ENCODE data around the gene TUNAR. TPM values are rescaled to one million over a fixed set of nuclear protein-coding genes. Genes with fewer than 3 reads are reported as not detected.

TUNAR gene
- total and polyA plus RNA-seq, 2 of the 4 experiments (the other 2 are of a cell fraction), result not detected

GRCh38 chr14:95877633-95878032 lies 1.0 kb downstream of the TUNAR start:
- Histone ChIP-seq H3K27ac (ENCODE audit: insufficient read depth, low read length) (no peak overlapping the region), H3K4me2 (ENCODE audit: low read depth, low read length) (no peak overlapping the region), H3K4ac (ENCODE audit: low read depth, low read length) (no peak overlapping the region), H2AK9ac (replicated peaks; ENCODE audit: low read depth, low read length, poor library complexity) (no peak overlapping the region), H3K36me3 (ENCODE audit: control insufficient read depth, insufficient read depth, low read length) (no peaks in the 10 kb centered on the region), H3K56ac (ENCODE audit: extremely low read depth, insufficient read depth, low read length) (no peak overlapping the region), H3K18ac (ENCODE audit: low read depth, low read length) (no peak overlapping the region), H2BK15ac (ENCODE audit: low read depth, low read length) (no peak overlapping the region), H3K79me1 (ENCODE audit: low read depth in 1 of 2, low read length in 2 of 2) (no peaks in the 10 kb centered on the region), H4K91ac (ENCODE audit: insufficient read depth, low read depth, low read length) (no peak overlapping the region), H2BK5ac (ENCODE audit: low read depth, low read length, poor library complexity, severe bottlenecking) (no peak overlapping the region), H4K20me1 (ENCODE audit: insufficient read depth, low read length) (no peaks in the 10 kb centered on the region), H3K9me3 (ENCODE audit: control insufficient read depth, insufficient read depth, low read length) (no peaks in the 10 kb centered on the region), H4K8ac (ENCODE audit: low read depth in 2 of 2, low read length in 2 of 2) (no peak overlapping the region), H3K4me3 (ENCODE audit: insufficient read depth, low read depth, low read length) (no peak overlapping the region), H3K9ac (ENCODE audit: low read depth, low read length) (no peak overlapping the region), H3K23ac (ENCODE audit: low read depth, low read length) (no peak overlapping the region), H3K9me1 (ENCODE audit: insufficient read depth, low read length) (no peaks in the 10 kb centered on the region), H2BK20ac (ENCODE audit: low read depth, low read length) (no peak overlapping the region), H2BK120ac (ENCODE audit: low read depth, low read length) (no peak overlapping the region), H3K4me1 (ENCODE audit: control insufficient read depth, insufficient read depth, low read length) (no peaks in the 10 kb centered on the region), H2AFZ (replicated peaks; ENCODE audit: low read length, poor library complexity) (no peak overlapping the region), H2AK5ac (ENCODE audit: low read depth, low read length) (no peak overlapping the region), H3K27me3 (ENCODE audit: control insufficient read depth, insufficient read depth, low read length) (peaks cover 24% of the 10 kb centered on the region), H4K5ac (ENCODE audit: low read depth, low read length) (no peak overlapping the region), H3K14ac (replicated peaks; ENCODE audit: low read depth, low read length) (no peak overlapping the region)
- no peak for DNase-seq
- ChIA-PET POLR2A (ENCODE audit: unreplicated experiment) (no interaction called here), CTCF (no interaction called here)
- dilution Hi-C loops (cut with HindIII; ENCODE audit: low sequenced_read_pairs, unreplicated experiment), result no loop called here
- intact Hi-C loops (cut with micrococcal nuclease), result no loop called here
- ATAC-seq (ENCODE audit: low read depth), result no peak
- WGBS, 2 experiments (ENCODE audit: extremely low coverage in 2 of 2, insufficient read length in 1 of 2), result no CpG with 5 or more reads among the region's 4 CpGs
- in situ Hi-C loops (cut with MboI; ENCODE audit: low sequenced_read_pairs), result no loop called here
- BruUV-seq (replicated peaks), result no TSS peak
- TF ChIP-seq RFX5 (IDR thresholded peaks at IDR 0.05; ENCODE audit: low read depth, low read length) (no peak), BHLHE40 (IDR thresholded peaks at IDR 0.05; ENCODE audit: low read depth, low read length) (no peak)
